Endothelial cell of umbilical vein (primary cell): ENCODE results near the gene ADGRL3. TPM values are rescaled to one million over a fixed set of nuclear protein-coding genes. Genes with fewer than 3 reads are reported as not detected.
A peak's percentile ranks its signal among the peaks of the same experiment; 100 is the strongest.

ENCODE experiments used
- BruUV-seq: library from RNA; stranded (reverse); fragments of 400-500 nt; replicated peaks from 2 replicates; lab custom pipeline; 2021; lab: Mats Ljungman, UMichigan
- CTCF ChIA-PET: fragments of 300-600, 350-600 bp; sonication (Branson Sonifier 250); formaldehyde crosslinking; loops from one replicate; lab custom pipeline; 2021; ENCODE audit warnings: antibody characterized with exemption, inconsistent platforms; lab: Charles Lee
- POLR2A ChIA-PET: fragments of 300-600, 350-600 bp; sonication (Branson Sonifier 250); formaldehyde crosslinking; loops from one replicate; lab custom pipeline; 2021; ENCODE audit warnings: antibody characterized with exemption, inconsistent platforms; lab: Charles Lee
- DNase-seq: peaks from one replicate; pipeline ENCODE4 v3.0.0-alpha.2; 2011; ENCODE audit warnings: low read depth, low spot score
- FAIRE-seq: peaks from 2 replicates; lab custom pipeline; 2011; peaks lifted over from hg19 to GRCh38; lab: Jason Lieb, UNC
- H2AFZ ChIP-seq: 2 replicates; pipeline ENCODE4 v1.6.0; 2012; ENCODE audit warnings: low read depth, low read length, control low read depth, inconsistent platforms
- H3K27ac ChIP-seq: 2 replicates; pipeline ENCODE4 v1.5.1; 2011; ENCODE audit warnings: low read depth, mild to moderate bottlenecking, control low read depth, low read length, moderate library complexity; ENCODE audit not compliant: insufficient read depth
- H3K27me3 ChIP-seq, 2 experiments: 2 replicates each; pipeline versions ENCODE4 v1.6.0 to v1.6.1; 2011; ENCODE audit warnings: low read length in 2 of 2, mixed read lengths in 1 of 2; ENCODE audit not compliant: control insufficient read depth in 2 of 2, insufficient read depth in 2 of 2
- H3K36me3 ChIP-seq, 2 experiments: 2 replicates in 1 of 2; 3 replicates in 1 of 2; pipeline ENCODE4 v1.5.1; 2011; ENCODE audit warnings: low read length in 2 of 2, mild to moderate bottlenecking in 1 of 2, moderate library complexity in 1 of 2; ENCODE audit not compliant: control insufficient read depth in 2 of 2, insufficient read depth in 2 of 2; ENCODE audit errors: extremely low read depth in 1 of 2
- H3K4me1 ChIP-seq: 3 replicates; pipeline ENCODE4 v1.5.1; 2011; ENCODE audit warnings: mild to moderate bottlenecking, low read length; ENCODE audit not compliant: control insufficient read depth, insufficient read depth; ENCODE audit errors: extremely low read depth
- H3K4me2 ChIP-seq: 2 replicates; pipeline ENCODE4 v1.6.1; 2011; ENCODE audit warnings: low read length, control low read depth, mixed read lengths; ENCODE audit not compliant: insufficient read depth
- H3K4me3 ChIP-seq, 3 experiments: fragments of 200-600 bp in 1 of 3; sonication (generic), shearing (Covaris generic) in 1 of 3; replicated peaks in 1 of 3; 2 replicates each; pipeline ENCODE4 v1.5.1; 2011 to 2016; ENCODE audit warnings: control low read depth in 3 of 3, low read length in 3 of 3, mild to moderate bottlenecking in 2 of 3, inconsistent platforms in 1 of 3, low read depth in 1 of 3, moderate library complexity in 1 of 3; ENCODE audit not compliant: insufficient read depth in 1 of 3
- H3K79me2 ChIP-seq: 2 replicates; pipeline ENCODE4 v1.6.0; 2012; ENCODE audit warnings: low read length, inconsistent platforms; ENCODE audit not compliant: control insufficient read depth, insufficient read depth
- H3K9ac ChIP-seq: replicated peaks from 2 replicates; pipeline ENCODE3; 2011; ENCODE audit warnings: low read length, control low read depth; ENCODE audit not compliant: insufficient read depth; ENCODE audit errors: extremely low read depth
- H3K9me1 ChIP-seq: replicated peaks from 3 replicates; pipeline ENCODE4 v1.6.0; 2011; ENCODE audit warnings: mild to moderate bottlenecking, low read length; ENCODE audit not compliant: control insufficient read depth, insufficient read depth; ENCODE audit errors: extremely low read depth
- H3K9me3 ChIP-seq: replicated peaks from 2 replicates; pipeline ENCODE4 v1.5.1; 2012; ENCODE audit warnings: low read length, inconsistent platforms; ENCODE audit not compliant: control insufficient read depth, insufficient read depth
- H4K20me1 ChIP-seq: replicated peaks from 2 replicates; pipeline ENCODE3; 2011; ENCODE audit warnings: mild to moderate bottlenecking, low read length; ENCODE audit not compliant: control insufficient read depth, insufficient read depth; ENCODE audit errors: extremely low read depth
- EZH2 ChIP-seq: IDR thresholded peaks from 2 replicates; pipeline ENCODE4 v1.6.1; 2012; ENCODE audit warnings: borderline replicate concordance, low read depth, mild to moderate bottlenecking, moderate library complexity, low read length, inconsistent platforms; ENCODE audit not compliant: severe bottlenecking
- FOS ChIP-seq: IDR thresholded peaks from 2 replicates; pipeline ENCODE4 v1.6.1; 2011; ENCODE audit warnings: mild to moderate bottlenecking, low read length, moderate library complexity, borderline replicate concordance; ENCODE audit not compliant: insufficient read depth
- GATA2 ChIP-seq: IDR thresholded peaks from 2 replicates; pipeline ENCODE4 v1.7.0; 2011; ENCODE audit warnings: low read depth, mild to moderate bottlenecking, moderate library complexity, mixed read lengths, low read length; ENCODE audit not compliant: insufficient read length, insufficient read depth
- JUN ChIP-seq: IDR thresholded peaks from 2 replicates; pipeline ENCODE4 v1.6.1; 2011; ENCODE audit warnings: borderline replicate concordance, low read depth; ENCODE audit not compliant: insufficient read length, insufficient read depth
- MYC ChIP-seq: IDR thresholded peaks from one replicate; pipeline ENCODE4 v1.6.1; 2011; ENCODE audit warnings: mild to moderate bottlenecking, low read depth, low read length
- POLR2A ChIP-seq: IDR thresholded peaks from 2 replicates; pipeline ENCODE4 v1.6.1; 2012; ENCODE audit warnings: low read depth, mild to moderate bottlenecking, control low read depth, low read length
- dilution Hi-C: fragments of 300-500 bp; cut with MboI; formaldehyde crosslinking; loops from one replicate; pipeline ENCODE4 v1.15.0; 2019; ENCODE audit warnings: low sequenced_read_pairs; ENCODE audit not compliant: extremely low pct_ligation_motif_present
- intact Hi-C: fragments of 100-400 bp; cut with micrococcal nuclease; formaldehyde crosslinking; loops from one replicate; pipeline ENCODE4 v1.10.0; 2022
- polyA plus RNA-seq, 4 experiments: library from polyadenylated mRNA; depleted of rRNA in 3 of 4; stranded (reverse) in 3 of 4; unstranded in 1 of 4; fragments of >200 nt; gene quantifications; 2 replicates each; pipeline versions ENCODE4 v1.2.1 to v1.2.3, GENCODE V29; 2011 to 2012; ENCODE audit warnings: missing spikeins in 1 of 4
- total RNA-seq: library from RNA; stranded (reverse); gene quantifications from 2 replicates; pipeline ENCODE4 v1.2.3, GENCODE V29; 2021

ADGRL3 gene
- total and polyA plus RNA-seq, 2 donors (not counting 3 experiments of a cell fraction or from before 2014, with no cell fraction given) = not detected

DNA sequence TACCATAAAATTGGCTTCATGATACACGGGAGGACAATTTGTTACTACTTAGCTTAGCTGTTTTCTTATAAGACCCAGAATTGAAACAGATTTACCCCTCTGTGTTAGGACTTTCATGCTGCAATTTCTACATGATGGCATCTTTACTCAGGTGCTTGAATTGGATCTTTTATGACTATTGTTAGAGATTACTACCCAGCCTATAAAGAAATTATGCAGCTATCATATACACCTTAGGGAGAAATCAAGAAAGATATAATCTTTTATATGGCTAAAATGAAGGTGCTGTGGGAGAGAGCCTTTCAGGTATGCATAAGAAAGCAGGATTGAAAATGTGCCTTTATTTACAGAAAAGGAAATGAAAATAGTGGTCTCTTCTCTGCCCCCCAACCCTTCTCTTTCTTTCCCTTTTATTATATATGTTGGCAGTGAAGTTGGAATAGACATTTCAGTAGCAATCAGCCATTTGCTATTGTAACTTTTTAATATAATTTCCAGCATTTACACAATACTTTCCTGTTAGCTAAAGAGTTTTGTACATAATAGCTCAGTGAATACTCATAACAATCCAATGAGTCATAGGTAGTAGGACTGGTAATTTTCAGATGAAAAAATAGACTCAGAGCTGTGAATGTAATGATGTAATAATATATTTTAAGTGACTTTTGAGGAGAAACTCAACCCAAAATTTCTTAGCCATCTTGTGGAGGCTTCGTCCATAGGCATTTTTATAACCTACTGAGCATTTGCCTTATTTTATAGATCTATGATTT, 311.8 kb downstream of the ADGRL3 start:
- CTCF ChIA-PET = no interaction called here

DNA sequence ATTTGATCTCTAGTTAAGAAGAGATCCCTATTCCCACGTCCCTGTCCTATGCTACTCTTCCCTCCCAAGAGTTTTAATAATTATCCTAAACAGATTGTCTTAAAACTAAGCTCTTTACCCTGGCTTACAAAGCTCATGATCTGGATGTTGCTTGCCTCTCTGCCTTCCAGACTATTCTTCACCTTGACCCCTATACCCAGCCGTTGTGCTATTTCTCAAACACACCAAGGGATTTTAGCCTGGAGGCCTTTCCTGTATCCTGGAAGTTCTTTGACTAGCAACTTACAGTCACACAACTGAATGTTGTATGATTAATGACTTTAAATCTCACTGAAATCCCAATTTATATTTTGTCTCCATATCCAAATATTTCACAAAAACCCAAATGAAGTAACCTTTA, 314.9 kb downstream of the ADGRL3 start:
- intact Hi-C loops = no loop called here
- FAIRE-seq = no peak
- Histone ChIP-seq H3K27ac (no peak overlapping the region), H3K36me3 (no peaks in the 10 kb centered on the region), H2AFZ (no peak overlapping the region), H3K4me1 (peaks cover 9% of the 10 kb centered on the region), H3K27me3 (no peaks in the 10 kb centered on the region), H3K4me3 (no peak overlapping the region), H3K4me2 (no peak overlapping the region), H3K9me3 (no peaks in the 10 kb centered on the region), H4K20me1 (no peaks in the 10 kb centered on the region), H3K79me2 (no peaks in the 10 kb centered on the region), H3K9me1 (no peaks in the 10 kb centered on the region), H3K9ac (no peak overlapping the region)
- DNase-seq = no peak
- TF ChIP-seq POLR2A (no peak), EZH2 (no peak), JUN (no peak), MYC (no peak)
- no TSS peak for BruUV-seq
- dilution Hi-C loops = no loop called here
- ChIA-PET POLR2A (no interaction called here), CTCF (interaction anchor here (1.4 kb wide), 1 partner anchor 12 kb away, joined by 3 read pairs; no protein-coding TSS in a partner anchor)

More for the DNA sequence above, 311.8 kb downstream of the ADGRL3 start:
- Histone ChIP-seq H3K27me3 (no peaks in the 10 kb centered on the region), H3K4me1 (peaks cover 9% of the 10 kb centered on the region), H3K9me1 (no peaks in the 10 kb centered on the region), H3K27ac (peak overlapping the region; percentile 11), H3K36me3 (no peaks in the 10 kb centered on the region), H3K4me2 (peak overlapping the region; percentile 55), H3K79me2 (no peaks in the 10 kb centered on the region), H4K20me1 (no peaks in the 10 kb centered on the region), H3K4me3 (no peak overlapping the region), H3K9me3 (no peaks in the 10 kb centered on the region), H2AFZ (no peak overlapping the region), H3K9ac (no peak overlapping the region)
- dilution Hi-C loops (no loop called here), intact Hi-C loops (no loop called here)
- TF ChIP-seq JUN = peak; percentile 66
- TF ChIP-seq FOS = peak; percentile 48
- no peak for TF ChIP-seq GATA2
- FAIRE-seq = no peak
- no TSS peak for BruUV-seq
- DNase-seq = peak; percentile 49
- POLR2A ChIA-PET = no interaction called here
